NCI-H1417 (cell line): ENCODE measurements around the gene C17orf67.

Experiments
- DNase-seq, 3 experiments: peaks; one replicate each; lab custom pipeline; 2025; lab: John Stamatoyannopoulos, UW

The C17orf67 gene

GRCh38 chr17:56833057-56833808 lies 487 bp downstream of the C17orf67 start:
- peak; percentile 88 to 97 (median 96) for DNase-seq

GRCh38 chr17:56832446-56832845 lies 1.3 kb downstream of the C17orf67 start:
- DNase-seq, result no peak

GRCh38 chr17:56831369-56832095 lies 2.2 kb downstream of the C17orf67 start:
- no peak for DNase-seq

GRCh38 chr17:56830726-56831368 lies 2.9 kb downstream of the C17orf67 start:
- DNase-seq, result no peak

GRCh38 chr17:56826611-56827414 lies 6.9 kb downstream of the C17orf67 start:
- DNase-seq, result no peak

- no peak for DNase-seq
These were observed 9.2 kb downstream of the C17orf67 start for GRCh38 chr17:56824503-56824902.

GRCh38 chr17:56823848-56824247 lies 9.9 kb downstream of the C17orf67 start:
- no peak for DNase-seq

- DNase-seq, result no peak
These were observed 11.0 kb downstream of the C17orf67 start for GRCh38 chr17:56822725-56823124.

GRCh38 chr17:56821847-56822534 lies 11.7 kb downstream of the C17orf67 start:
- DNase-seq, result no peak

GRCh38 chr17:56820207-56820606 lies 13.5 kb downstream of the C17orf67 start:
- DNase-seq, result no peak

GRCh38 chr17:56819431-56820145 lies 14.1 kb downstream of the C17orf67 start:
- DNase-seq, result peak; percentile 59 to 87 (median 78)

- no peak for DNase-seq
These were observed 14.7 kb downstream of the C17orf67 start for GRCh38 chr17:56819030-56819429.

- DNase-seq, result no peak
These were observed 16.7 kb downstream of the C17orf67 start for GRCh38 chr17:56817066-56817465.

- DNase-seq, result no peak
These were observed 18.0 kb downstream of the C17orf67 start for GRCh38 chr17:56815711-56816110.

- DNase-seq, result peak; percentile 12 to 68 (median 31)
These were observed 20.8 kb downstream of the C17orf67 start for GRCh38 chr17:56812901-56813388.

- no peak for DNase-seq
These were observed 22.6 kb downstream of the C17orf67 start for GRCh38 chr17:56810891-56811775.

- no peak for DNase-seq
These were observed 23.4 kb downstream of the C17orf67 start for GRCh38 chr17:56810343-56810742.

GRCh38 chr17:56809820-56810179 lies 23.9 kb downstream of the C17orf67 start:
- DNase-seq, result no peak

GRCh38 chr17:56809106-56809819 lies 24.5 kb downstream of the C17orf67 start:
- DNase-seq, result no peak
